C4-2B (cell line): ENCODE measurements around the gene PNMA6F.

ENCODE experiments used
- ZFX ChIP-seq: fragments of 450-650 bp; IDR thresholded peaks from 2 replicates; pipeline ENCODE4 v1.6.1; 2017
- TF ChIP-seq, protein P1 (sequence below): fragments of 450-650 bp; conservative IDR thresholded peaks from 2 replicates; pipeline ENCODE4 v1.5.1; 2017; ENCODE audit warnings: mild to moderate bottlenecking

DNA sequence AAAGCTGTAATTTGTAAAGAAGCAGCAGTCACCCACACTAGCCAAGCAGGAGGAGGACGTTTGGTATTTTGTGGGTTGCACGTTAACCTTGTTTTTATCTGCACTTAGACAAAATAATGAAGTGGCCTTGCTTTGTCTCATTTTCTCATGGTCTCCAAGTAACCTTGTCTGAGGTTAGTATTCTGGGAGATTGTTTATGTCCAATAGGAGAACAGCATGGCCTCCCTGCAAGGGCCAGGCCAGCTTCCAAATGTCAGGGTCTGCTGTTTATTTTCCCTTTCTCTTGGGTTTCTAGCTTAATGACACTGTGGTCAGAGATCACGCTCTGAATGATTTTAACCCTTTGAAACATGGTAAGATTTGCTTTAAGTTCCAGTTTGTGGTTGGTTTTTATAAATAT is 49.7 kb upstream of the PNMA6F start:
- TF ChIP-seq, protein P1, sequence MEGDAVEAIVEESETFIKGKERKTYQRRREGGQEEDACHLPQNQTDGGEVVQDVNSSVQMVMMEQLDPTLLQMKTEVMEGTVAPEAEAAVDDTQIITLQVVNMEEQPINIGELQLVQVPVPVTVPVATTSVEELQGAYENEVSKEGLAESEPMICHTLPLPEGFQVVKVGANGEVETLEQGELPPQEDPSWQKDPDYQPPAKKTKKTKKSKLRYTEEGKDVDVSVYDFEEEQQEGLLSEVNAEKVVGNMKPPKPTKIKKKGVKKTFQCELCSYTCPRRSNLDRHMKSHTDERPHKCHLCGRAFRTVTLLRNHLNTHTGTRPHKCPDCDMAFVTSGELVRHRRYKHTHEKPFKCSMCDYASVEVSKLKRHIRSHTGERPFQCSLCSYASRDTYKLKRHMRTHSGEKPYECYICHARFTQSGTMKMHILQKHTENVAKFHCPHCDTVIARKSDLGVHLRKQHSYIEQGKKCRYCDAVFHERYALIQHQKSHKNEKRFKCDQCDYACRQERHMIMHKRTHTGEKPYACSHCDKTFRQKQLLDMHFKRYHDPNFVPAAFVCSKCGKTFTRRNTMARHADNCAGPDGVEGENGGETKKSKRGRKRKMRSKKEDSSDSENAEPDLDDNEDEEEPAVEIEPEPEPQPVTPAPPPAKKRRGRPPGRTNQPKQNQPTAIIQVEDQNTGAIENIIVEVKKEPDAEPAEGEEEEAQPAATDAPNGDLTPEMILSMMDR = no peak
- no peak for TF ChIP-seq ZFX
